Activated naive CD4-positive, alpha-beta T cell treated with anti-CD3 and anti-CD28 coated beads, Interleukin-2, amount 50 U/mL, for 16 hours (primary cell): ENCODE data around the gene DLK2.
A peak's percentile ranks its signal among the peaks of the same experiment; 100 is the strongest.
"Not testable (repeated sequence)": the region's sequence is repeated elsewhere in the genome, so short reads cannot be mapped to it uniquely, and the experiment has no call there.

Source experiments
- DNase-seq: peaks from one replicate; pipeline ENCODE4 v3.0.0-alpha.2; 2020

The DLK2 gene

DNA sequence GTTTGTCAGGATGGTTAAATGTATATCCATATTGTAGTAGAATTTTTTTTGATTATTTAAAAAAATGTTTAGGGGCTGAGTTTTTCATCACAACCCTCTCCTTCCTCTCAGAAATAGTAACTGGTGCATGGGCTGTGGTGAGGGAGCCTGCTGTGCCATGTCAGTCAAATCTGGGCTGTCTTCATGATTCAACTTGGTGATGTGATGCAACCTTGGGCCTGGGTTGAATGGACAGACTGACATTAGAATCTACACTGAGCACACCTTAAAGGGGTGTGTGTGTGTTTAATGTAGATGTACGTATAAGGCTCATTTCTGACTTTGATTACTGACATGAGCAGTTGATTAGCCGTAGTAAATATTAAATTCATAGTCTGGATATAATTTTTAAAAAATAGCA lies 25.7 kb upstream of the DLK2 start:
- DNase-seq: no peak

DNA sequence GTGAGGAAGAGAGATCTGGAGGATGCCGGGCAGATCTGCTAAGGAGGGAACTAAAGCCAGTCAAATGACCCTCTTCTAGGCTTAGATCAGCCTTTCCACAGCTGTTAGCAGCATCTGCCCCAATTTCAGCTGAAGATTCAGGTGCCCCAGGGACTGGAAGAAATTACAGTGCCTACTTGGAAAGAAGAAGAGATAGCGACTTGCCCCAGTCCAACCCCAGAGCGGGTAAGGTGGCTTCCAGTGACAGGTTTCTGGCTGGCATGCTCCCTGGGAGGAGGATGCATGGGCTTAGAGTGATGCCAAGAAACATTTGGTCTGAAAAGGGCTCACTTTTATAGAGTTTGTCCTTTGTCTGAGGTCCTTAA lies 22.6 kb upstream of the DLK2 start:
- no peak for DNase-seq

DNA sequence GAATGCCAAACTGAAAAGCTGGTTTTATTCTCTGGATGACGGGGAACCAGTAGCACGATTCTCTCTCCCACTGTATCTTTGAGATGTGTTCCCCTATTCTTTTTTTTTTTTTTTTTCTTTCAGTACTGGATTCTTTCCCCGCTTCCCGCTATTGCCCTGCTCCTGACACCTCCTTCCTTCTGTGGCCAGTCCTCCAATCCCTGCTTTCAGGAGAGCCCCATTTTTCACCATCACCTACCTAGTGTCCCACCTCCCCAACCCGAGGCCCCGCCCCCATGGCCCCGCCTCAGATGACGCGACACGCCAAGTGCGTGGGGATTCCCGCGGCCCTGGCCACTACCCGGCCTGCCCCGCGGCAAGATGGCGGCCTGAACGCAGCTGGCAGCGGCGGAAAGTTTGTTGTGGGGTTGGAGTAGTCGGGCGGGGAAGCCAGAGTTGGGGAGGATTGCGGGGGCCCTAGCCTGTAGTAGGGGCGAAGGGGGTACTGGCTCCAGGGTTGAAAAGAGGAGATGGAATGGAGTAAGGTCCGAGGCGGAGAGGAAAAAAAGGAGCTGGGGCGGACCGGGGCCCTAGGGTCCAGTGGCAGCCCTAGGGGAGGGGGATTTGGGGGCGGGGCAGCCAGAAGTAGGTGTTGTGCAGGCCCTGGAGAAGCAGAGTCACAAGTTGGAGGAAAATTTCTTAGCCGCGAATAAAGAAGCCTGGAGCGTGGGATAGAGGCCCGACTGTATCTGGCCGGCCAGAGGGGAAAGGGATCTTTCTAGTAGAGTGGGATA lies 22.1 kb upstream of the DLK2 start, which contains the start of gene TJAP1:
Gene TJAP1, plus strand, starts transcription at position 336 of the 773 bp plus-strand sequence. CDS start 21,432 bp downstream, outside the sequence.
- DNase-seq: peak; percentile 98

DNA sequence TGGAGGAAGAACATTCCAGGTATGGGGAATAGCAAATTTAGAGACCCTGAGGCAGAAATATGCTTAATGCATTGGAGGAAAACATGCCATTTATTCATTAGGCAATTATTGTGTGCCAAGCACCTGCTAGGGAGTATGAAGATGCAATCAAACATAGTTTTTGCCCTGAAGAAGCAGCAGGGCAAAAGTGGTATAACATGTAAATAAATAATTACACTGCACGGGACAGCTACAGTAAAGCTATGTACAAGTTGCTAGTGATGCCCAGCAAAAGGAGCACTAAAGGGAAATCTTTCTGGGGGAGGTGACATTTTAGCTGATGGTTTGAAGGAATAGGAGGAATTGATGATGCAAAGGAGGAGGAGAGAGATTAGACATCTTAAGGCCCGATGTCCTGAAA lies 21.4 kb upstream of the DLK2 start:
- DNase-seq: no peak

DNA sequence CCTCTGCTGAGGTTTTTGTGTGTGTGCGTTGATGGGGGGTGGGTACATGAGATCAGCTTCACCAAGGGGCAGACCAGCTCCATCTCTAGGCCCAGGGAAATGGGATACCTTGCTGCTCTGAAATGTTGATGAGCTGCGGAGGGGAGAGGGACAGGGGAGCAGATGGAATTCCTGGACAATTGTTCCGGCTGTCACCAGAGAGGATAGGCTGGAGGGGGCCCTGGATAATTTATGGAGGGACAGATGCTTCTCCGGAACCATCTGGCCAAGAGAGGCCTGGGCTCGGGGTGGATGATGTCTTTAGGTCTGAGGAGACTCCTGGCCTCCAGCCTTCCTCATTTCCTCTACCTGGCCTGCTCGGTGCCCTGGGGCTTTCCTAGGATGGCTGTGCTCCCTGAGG lies 20.2 kb upstream of the DLK2 start:
- no peak for DNase-seq

DNA sequence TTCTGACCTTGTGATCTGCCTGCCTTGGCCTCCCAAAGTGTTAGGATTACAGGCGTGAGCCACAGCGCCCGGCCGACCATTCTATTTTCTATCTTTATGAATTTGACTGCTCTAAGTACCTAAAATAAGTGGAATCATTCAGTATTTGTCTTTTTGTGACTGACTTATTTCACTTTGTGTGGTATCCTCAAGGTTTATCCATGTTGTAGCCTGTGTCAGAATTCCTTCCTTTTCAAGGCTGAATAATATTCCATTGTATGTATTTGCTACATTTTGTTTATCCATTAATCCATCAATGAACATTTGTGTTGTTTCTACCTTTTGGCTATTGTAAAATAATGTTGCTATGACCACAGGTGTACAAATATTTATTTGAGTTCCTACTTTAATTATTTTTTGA lies 17.2 kb upstream of the DLK2 start:
- no peak for DNase-seq

DNA sequence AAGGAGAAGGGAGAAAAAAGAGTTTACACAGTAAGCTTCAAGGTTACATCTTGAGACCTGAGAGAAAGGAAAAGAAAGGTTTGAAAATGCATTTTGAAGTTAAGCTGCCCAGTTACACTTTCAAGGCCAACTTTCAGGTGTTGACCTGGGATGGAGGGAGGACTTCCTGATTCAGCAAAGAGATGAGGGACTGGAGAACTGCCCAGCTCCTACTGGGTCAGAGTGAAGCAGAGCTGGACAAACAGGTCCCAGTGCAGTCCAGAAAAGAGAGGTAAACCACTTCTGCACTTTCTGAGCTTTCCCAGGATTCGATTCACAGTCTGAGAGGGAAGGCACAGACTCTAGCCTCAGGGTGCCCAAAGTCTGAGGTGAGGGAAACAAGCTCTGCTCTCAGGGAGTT lies 16.1 kb upstream of the DLK2 start:
- no peak for DNase-seq

DNA sequence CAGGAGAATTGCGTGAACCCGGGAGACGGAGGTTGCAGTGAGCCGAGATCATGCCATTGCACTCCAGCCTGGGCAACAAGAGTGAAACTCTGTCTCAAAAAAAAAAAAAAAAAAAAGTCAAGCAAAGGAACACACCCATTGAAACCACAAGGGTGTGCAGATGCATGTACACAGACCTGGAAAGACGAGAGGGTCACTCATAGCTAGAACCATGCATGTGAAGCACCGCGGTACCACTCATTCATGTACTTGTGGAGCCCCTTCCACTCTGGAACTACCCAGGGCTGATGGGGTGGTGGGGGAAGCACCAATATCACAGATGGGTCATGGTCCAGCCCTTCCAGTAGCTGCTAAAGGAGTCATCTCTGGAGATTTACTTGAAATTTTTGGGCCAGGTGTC lies 14.6 kb upstream of the DLK2 start:
- no peak for DNase-seq

DNA sequence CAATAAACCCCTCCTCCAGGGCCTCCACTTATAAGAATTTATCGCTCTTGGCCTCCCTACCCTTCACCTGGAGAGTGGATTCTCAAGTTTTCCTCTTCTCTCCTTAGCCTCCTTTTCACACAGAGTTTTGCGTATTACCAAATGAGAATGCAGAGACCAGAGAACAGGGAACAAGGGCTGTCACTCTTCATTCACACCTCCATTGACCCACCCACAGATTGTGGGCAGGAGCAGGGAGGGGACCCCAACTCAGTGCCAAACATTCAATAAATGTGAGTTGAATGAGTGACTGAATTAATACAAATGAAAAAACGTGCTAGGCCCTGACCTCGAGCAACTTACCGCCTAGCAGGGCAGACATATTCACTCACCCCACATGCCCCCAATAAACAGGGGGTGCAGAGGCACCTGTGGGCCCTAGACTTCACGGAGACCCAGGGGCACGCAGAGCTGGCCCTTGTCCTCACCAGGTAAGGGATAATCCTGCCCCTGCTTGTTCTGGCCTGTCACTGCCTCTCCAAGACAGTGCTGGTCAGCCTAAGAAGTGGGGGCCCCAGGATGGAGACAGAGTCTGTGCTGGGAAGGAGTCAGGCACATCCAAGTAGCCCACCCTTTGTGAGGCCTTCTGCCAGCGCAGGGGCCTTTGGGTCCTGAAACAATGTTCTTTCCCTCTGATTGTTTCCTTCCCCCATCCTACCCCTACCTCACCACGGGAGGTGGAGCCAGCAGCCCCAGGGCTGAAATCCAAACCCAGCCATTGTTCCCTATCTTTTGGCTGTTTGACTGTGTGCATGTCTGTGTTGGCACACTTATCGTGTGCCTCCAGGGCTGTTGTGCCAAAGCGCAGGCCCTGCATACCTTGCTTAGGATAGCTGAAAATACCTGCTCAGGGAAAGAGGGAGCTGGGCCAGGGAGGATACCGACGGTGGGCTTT lies 13.7 kb upstream of the DLK2 start:
- no peak for DNase-seq

DNA sequence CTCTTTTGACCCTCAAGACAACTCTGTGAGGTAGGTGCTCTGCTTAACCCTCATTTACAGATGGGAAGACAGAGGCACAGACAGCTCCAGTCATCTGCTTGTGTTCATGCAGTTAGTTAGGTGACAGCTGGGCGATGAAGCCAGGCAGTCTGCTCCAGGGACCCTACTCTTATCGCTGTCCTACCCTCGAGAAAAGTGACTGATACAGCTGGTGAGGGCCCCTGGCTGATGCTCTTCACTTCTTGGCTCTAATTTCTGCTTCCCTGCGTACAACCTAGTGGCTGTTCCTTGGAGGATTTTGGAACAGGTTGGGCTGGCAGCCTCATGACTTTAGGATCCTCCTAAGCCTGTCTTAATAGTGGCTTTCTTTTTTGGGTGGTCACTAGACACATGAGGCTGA lies 12.9 kb upstream of the DLK2 start:
- DNase-seq: no peak

DNA sequence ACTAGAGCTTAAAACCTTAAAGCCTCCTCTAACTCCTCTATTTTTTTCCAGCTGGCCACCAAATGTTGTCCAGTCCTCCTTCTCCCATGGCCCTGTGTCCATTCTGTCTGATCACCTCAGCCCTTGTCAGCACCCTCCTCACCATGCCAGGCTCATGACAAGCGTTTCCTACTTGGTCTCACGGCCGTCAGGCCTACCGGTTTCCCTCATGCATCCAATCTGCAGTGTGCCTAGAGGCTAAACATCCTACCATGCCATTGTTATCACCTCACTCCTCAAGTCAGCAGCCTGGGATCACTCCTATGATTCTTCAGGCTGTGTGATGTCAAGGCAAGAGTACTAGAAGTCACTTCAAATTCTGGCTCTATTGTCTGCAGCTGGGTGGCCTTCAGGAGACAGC lies 12.4 kb upstream of the DLK2 start:
- no peak for DNase-seq

DNA sequence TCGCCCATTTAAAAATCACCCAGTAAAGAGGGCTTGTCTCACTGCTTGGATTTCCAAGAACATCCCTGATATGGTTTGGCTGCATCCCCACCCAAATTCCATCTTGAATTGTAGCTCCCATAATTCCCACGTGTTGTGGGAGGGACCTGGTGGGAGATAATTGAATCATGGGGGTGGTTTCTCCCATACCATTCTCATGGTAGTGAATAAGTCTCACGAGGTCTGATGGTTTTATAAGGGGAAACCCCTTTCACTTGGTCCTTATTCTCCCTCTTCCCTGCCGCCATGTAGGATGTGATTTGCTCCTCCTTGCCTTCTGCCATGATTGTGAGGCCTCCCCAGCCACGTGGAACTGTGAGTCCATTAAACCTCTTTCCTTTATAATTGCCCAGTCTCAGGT lies 11.9 kb upstream of the DLK2 start:
- not testable (repeated sequence) for DNase-seq

DNA sequence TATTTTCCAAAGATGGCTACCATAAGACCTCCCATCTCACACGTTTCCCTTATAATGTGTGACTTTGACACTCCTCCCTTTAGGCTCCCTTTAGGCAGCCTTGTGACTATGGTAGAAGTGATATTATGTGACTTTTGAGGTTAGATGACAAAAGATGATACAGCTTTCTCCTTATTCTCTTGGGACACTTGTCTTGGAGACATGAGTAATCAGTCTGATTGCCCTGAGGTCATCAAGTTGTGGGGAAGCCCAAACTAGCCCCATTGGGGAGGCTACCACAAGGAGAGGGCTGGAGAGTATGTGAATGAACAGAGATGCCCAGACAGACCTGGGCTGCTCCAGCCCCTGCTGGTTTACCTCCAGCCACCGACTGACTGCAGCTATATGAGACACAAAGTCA lies 10.6 kb upstream of the DLK2 start:
- DNase-seq: no peak

DNA sequence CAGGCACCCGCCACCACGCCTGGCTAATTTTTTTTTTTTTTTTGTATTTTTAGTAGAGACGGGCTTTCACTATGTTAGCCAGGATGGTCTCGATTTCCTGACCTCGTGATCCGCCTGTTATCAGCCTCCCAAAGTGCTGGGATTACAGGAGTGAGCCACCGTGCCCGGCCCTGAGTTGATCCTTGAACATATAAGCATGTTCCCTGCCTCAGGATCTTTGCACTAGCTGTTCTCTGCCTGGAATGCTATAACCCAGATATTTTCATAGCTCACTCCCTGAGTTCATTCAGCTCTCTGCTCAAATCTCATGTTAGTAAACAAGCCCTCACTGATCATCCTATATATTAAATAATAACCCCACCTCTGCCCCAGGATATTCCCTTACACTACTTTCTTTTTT lies 9.0 kb upstream of the DLK2 start:
- no peak for DNase-seq

DNA sequence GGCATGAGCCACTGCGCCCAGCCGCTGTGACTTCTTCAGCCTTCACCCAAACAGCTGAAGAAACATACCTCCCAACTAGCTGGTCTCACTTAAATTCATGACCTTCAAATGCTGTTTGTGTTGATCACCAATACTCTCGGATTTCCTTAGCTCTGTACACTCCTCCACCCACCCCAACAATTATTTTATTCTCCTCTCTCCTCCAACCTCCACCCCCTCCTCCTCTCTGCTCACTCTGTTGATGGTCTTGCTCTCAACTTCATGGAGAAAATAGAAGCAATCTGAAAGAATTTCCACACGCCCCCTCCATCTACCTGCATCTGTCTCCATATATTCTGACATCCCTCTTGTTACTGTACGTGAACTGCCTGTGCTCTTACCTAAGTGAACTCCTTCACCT lies 6.6 kb upstream of the DLK2 start:
- DNase-seq: no peak

DNA sequence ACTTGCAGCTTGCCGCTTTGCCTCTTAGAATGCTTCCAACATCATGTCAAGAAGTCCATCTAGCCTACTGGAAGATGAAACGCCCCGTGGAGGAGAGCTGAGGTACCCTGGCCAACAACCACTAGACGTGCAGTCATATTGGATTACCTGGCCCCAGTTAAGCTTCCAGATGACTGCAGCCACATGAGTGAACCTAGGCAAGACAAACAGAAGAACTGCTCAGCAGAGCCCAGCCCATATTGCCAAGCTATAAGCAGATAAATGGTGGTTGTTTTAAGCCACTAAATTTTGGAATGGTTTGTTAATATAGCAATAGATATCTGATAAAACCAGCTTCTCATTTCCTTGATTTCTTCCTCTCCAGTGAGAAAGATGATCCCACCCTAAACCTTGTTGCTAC lies 4.7 kb upstream of the DLK2 start:
- no peak for DNase-seq

DNA sequence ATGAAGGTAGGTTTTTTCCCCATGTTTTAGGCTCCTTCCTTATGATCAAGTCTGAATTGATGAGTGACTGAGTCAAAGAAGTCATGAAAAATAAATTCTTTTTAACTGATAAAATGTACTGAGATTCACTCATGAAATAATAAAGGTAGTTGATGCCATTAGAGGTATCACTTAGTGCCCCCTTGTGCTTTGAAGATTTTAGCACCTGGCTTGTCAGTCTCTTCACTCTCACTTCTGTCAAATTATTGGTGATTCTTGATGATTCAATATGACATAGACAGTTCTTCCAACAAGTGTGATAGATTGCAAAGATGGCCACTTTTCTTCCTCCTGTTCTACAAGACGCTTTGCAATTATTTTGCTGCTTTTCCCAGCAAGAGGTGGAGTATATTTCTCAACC lies 4.2 kb upstream of the DLK2 start:
- no peak for DNase-seq

DNA sequence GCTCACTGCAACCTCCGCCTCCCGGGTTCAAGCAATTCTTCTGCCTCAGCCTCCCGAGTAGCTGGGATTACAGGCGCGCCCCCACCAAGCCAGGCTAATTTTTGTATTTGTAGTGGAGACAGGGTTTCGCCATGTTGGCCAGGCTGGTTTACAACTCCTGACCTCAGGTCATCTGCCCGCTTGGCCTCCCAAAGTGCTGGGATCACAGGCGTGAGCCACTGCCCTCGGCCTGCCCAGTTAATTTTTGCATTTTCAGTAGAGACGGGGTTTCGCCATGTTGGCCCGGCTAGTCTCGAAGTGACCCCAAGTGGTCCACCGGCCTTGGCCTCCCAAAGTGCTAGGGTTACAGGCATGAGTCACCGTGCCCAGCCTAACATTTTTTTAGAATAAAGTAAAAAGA lies 2.8 kb upstream of the DLK2 start:
- not testable (repeated sequence) for DNase-seq

DNA sequence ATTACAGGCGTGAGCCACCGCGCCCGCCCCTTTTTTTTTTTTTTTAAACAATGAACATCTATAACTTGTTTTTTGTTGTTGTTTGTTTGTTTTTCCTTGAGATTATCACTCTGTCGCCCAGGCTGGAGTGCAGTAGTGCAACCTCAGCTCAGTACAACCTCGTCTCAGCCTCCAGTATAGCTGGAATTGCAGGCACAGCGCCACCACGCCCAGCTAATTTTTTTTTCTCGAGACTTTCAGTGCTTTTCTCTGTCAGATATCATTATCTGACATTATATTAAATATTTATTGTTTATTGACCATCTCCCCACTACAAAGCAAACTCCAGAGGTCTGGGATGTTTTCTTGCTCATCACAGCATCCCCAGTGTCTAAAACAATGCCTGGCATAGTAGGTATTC lies 2.3 kb upstream of the DLK2 start:
- DNase-seq: no peak

DNA sequence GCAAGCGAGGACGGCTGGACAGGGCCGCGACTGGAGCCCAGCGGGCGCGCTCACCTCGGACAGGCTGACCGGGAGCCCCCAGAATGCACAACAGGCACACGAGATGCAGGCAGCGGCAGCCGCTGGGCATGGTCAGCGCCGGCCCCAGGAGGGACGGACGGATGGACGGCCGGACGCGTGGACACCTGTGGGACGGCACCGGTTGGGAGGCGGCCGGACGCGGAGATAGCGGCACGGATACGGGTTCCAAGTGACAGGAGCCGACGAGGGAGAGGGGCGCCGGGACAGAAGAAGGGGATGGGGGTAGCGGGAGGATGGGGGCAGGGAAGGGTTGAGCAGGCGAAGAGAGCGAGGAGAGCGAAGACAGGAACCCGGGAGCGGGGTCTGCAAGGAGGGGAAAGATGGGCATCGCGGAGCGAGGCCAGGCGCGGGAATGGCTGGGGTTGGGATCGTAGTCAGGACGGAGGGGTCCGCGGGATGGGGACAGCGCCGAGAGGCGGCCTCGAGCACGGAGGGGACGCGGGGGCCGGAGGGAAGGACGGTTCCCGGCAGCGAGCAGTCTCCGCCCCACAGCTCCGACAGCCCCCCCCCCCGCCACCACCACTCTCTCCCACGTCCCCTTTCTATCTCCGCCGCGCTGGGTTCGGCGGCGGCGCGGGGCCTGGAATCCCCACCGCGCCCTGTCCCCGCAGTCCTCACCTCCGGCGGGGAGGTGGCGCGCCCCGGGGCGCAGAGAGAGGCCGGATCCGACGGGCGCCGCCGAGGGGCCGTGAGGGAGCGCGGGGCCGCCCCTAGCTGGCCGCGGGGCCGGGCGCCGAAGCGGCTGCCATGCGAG lies 435 bp downstream of the DLK2 start:
- DNase-seq: peak; percentile 42

DNA sequence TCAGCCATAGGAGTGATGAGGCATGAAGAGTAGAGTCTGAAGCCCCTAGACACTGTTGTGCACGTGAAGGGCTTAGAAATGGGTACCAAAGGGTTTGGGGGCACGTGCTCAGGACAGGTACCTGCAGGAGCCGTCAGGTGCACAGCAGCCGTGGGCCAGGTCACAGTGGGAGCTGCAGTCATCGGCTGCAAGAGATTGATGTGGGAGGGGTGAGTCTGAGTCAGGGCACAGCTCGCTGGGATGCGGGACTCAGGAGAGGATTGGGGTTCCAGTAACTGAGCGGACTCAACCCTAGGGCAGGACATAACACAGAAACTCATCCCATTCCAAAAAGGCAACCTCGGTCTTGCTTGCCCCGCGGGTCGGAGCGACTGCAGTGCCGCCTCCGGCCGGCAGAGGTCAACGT lies 1.1 kb downstream of the DLK2 start:
- peak; percentile 72 for DNase-seq

DNA sequence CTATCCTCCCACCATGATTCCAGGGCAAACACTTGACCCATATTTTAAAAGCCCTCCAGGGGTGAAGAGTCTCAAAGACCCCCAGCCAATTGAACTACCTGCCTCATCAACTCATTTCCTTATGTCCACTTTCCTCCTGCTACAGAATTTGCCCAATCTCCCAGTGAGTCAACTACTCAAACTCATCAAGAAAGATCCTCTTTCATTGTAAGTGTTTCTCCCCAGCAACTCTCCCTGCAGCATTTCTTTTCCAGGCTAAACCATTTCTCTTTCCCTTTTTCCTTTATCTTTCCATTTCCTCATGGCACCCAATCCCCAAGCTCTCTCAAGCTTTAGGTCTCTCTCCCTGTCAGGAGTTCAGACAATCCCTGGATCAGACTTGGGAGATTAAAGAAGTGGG lies 1.5 kb downstream of the DLK2 start:
- DNase-seq: no peak

DNA sequence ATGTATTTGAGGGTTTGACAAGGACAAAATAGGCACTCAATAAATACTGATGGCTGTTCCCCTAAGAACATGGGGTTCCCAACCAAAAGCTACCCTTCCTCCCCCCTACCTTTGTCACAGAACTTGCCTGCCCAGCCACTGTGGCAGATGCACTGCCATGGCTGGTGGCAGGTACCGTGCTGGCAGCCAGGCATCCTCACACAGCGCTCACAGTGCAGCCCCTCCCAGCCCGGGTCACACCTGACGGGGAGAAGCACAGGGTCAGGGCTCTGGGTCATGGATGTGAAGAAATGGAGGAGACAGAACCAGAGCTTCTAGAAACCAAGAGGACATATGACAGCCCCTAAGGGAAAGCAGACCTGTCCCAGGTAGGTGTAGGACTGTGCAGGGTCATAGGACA lies 2.5 kb downstream of the DLK2 start:
- no peak for DNase-seq
